K562 (cell line): ENCODE data around the gene HIVEP1. TPM values are rescaled to one million over a fixed set of nuclear protein-coding genes. Genes with fewer than 3 reads are reported as not detected.

Source experiments
- ATAC-seq: fragments of 200-7000 bp; cut with Tn5 transposase; 3 replicates; pipeline ENCODE4 v1.9.1; 2020; ENCODE audit warnings: moderate library complexity
- BruUV-seq: library from RNA; stranded (reverse); fragments of 400-500 nt; replicated peaks from 2 replicates; lab custom pipeline; 2021; lab: Mats Ljungman, UMichigan
- CTCF ChIA-PET: fragments of 300-600 bp; formaldehyde crosslinking; extraction: SDS; loops from one replicate; lab custom pipeline; 2021; ENCODE audit warnings: low intra/inter-chr PET ratio; lab: Yijun Ruan, JAX
- POLR2A ChIA-PET: fragments of 300-600, 350-650 bp; sonication (Branson Sonifier 250); formaldehyde crosslinking; extraction: SDS; loops from one replicate; lab custom pipeline; 2021; ENCODE audit warnings: antibody characterized with exemption, inconsistent platforms; lab: Yijun Ruan, JAX
- DNase-seq, 4 experiments: peaks; one replicate each; pipeline versions ENCODE4 v3.0.0 to v3.0.0-alpha.2; 2011 to 2018; ENCODE audit warnings: low spot score in 3 of 4, mixed read lengths in 3 of 4; ENCODE audit errors: extremely low read depth in 1 of 4
- FAIRE-seq: peaks from 2 replicates; lab custom pipeline; 2011; peaks lifted over from hg19 to GRCh38; lab: Jason Lieb, UNC
- H2AFZ ChIP-seq: 2 replicates; pipeline ENCODE4 v1.6.0; 2011; ENCODE audit warnings: low read depth, low read length, control low read depth, inconsistent platforms
- H3K27ac ChIP-seq: fragments of 200-600 bp; 3 replicates; pipeline ENCODE4 v1.8.0; 2011; ENCODE audit warnings: low read depth, mild to moderate bottlenecking, control low read depth, inconsistent platforms, low read length, moderate library complexity, mixed read lengths; ENCODE audit errors: extremely low read depth
- H3K27me3 ChIP-seq, 2 experiments: fragments of 300-600 bp in 1 of 2; 2 replicates in 1 of 2; 3 replicates in 1 of 2; pipeline versions ENCODE4 v1.6.0 to v1.8.0; 2011; ENCODE audit warnings: inconsistent platforms in 2 of 2, low read length in 2 of 2, mild to moderate bottlenecking in 1 of 2, mixed read lengths in 1 of 2, moderate library complexity in 1 of 2; ENCODE audit not compliant: control insufficient read depth in 2 of 2, insufficient read depth in 2 of 2
- H3K36me3 ChIP-seq: fragments of 300-600 bp; 3 replicates; pipeline ENCODE4 v1.8.0; 2011; ENCODE audit warnings: mild to moderate bottlenecking, low read length, inconsistent platforms; ENCODE audit not compliant: control insufficient read depth, insufficient read depth
- H3K4me1 ChIP-seq, 2 experiments: fragments of 200-600 bp in 1 of 2; replicated peaks in 1 of 2; 2 replicates in 1 of 2; 3 replicates in 1 of 2; pipeline versions ENCODE4 v1.5.1 to v1.8.0; 2011; ENCODE audit warnings: inconsistent platforms in 2 of 2, low read length in 2 of 2, mild to moderate bottlenecking in 1 of 2, mixed read lengths in 1 of 2, moderate library complexity in 1 of 2; ENCODE audit not compliant: control insufficient read depth in 2 of 2, insufficient read depth in 2 of 2
- H3K4me2 ChIP-seq: 2 replicates; pipeline ENCODE4 v1.6.1; 2011; ENCODE audit warnings: low read length, control low read depth, inconsistent platforms, mixed read lengths; ENCODE audit not compliant: insufficient read depth
- H3K4me3 ChIP-seq: fragments of 200-600 bp; sonication (generic), shearing (Covaris generic); 2 replicates; pipeline ENCODE4 v1.5.1; 2016; ENCODE audit warnings: control low read depth, inconsistent platforms
- H3K79me2 ChIP-seq: fragments of 200-600 bp; 3 replicates; pipeline ENCODE4 v1.8.0; 2011; ENCODE audit warnings: low read length, inconsistent platforms; ENCODE audit not compliant: control insufficient read depth, insufficient read depth
- H3K9ac ChIP-seq, 2 experiments: 2 replicates each; pipeline versions ENCODE4 v1.6.0 to v1.6.1; 2011; ENCODE audit warnings: low read depth in 2 of 2, low read length in 2 of 2, control low read depth in 1 of 2, inconsistent platforms in 1 of 2, mild to moderate bottlenecking in 1 of 2, mixed read lengths in 1 of 2; ENCODE audit not compliant: insufficient read depth in 1 of 2
- H3K9me1 ChIP-seq: one replicate; pipeline ENCODE4 v1.6.0; 2011; ENCODE audit warnings: inconsistent platforms, mild to moderate bottlenecking, low read length, moderate library complexity; ENCODE audit not compliant: control insufficient read depth, insufficient read depth
- H3K9me3 ChIP-seq: replicated peaks from 2 replicates; pipeline ENCODE4 v1.5.1; 2011; ENCODE audit warnings: low read depth, low read length, inconsistent platforms; ENCODE audit not compliant: control insufficient read depth, insufficient read depth
- H4K20me1 ChIP-seq: replicated peaks from 2 replicates; pipeline ENCODE4 v1.6.1; 2011; ENCODE audit warnings: low read length, inconsistent platforms, mixed read lengths; ENCODE audit not compliant: control insufficient read depth, insufficient read depth
- BRF1 ChIP-seq: IDR thresholded peaks from 3 replicates; pipeline ENCODE4 v1.6.1; 2011; ENCODE audit warnings: borderline replicate concordance, mild to moderate bottlenecking; ENCODE audit not compliant: insufficient read length; ENCODE audit errors: extremely low read depth
- CEBPB ChIP-seq: fragments of 450-650 bp; IDR thresholded peaks from 2 replicates; pipeline ENCODE4 v1.6.1; 2016; ENCODE audit warnings: missing genetic modification characterization, missing compliant biosample characterization
- CGGBP1 ChIP-seq: fragments of 250-450 bp; sonication (Bioruptor Pico); IDR thresholded peaks from 2 replicates; pipeline ENCODE4 v1.9.0; 2021; ENCODE audit warnings: mild to moderate bottlenecking
- EP400 ChIP-seq: fragments of 450-650 bp; IDR thresholded peaks from 2 replicates; pipeline ENCODE4 v1.6.1; 2017; ENCODE audit warnings: antibody characterized with exemption, mild to moderate bottlenecking, moderate library complexity
- KLF16 ChIP-seq: IDR thresholded peaks from 2 replicates; pipeline ENCODE4 v1.6.1; 2016; ENCODE audit warnings: antibody characterized with exemption
- POLR2AphosphoS2 ChIP-seq: IDR thresholded peaks from 2 replicates; pipeline ENCODE4 v1.6.1; 2012; ENCODE audit warnings: low read length, improper control_type of control experiment
- ZNF175 ChIP-seq: fragments of 200-800 bp; sonication (Bioruptor generic); IDR thresholded peaks from 2 replicates; pipeline ENCODE4 v1.6.1; 2016; ENCODE audit warnings: low read depth, mild to moderate bottlenecking, missing genetic modification characterization, missing compliant biosample characterization
- ZNF184 ChIP-seq: sonication (generic); formaldehyde crosslinking; IDR thresholded peaks from 2 replicates; pipeline ENCODE4 v1.5.0; 2020; ENCODE audit warnings: missing genetic modification reagents
- ZNF311 ChIP-seq: fragments of 250-450 bp; sonication (Bioruptor Pico); IDR thresholded peaks from 2 replicates; pipeline ENCODE4 v1.4.0; 2020; ENCODE audit warnings: mild to moderate bottlenecking, moderate library complexity
- ZNF668 ChIP-seq: fragments of 250-450 bp; sonication (Bioruptor Pico); IDR thresholded peaks from 2 replicates; pipeline ENCODE4 v1.8.0; 2022; ENCODE audit warnings: mild to moderate bottlenecking, inconsistent platforms
- ZNF717 ChIP-seq: fragments of 250-450 bp; sonication (Bioruptor Pico); IDR thresholded peaks from 2 replicates; pipeline ENCODE4 v1.5.0; 2021
- WGBS: fragments of 100-300 bp; shearing (Covaris generic); methylation state at CpG from one replicate; pipeline ENCODE4 v1.1.6; 2016; ENCODE audit warnings: low coverage, mixed read lengths; ENCODE audit not compliant: insufficient coverage; ENCODE audit errors: missing lambda C conversion rate; 5-methylcytosine and 5-hydroxymethylcytosine counted together
- in situ Hi-C: fragments of 300-500 bp; cut with MboI; formaldehyde crosslinking; loops from 4 replicates; pipeline ENCODE4 v1.15.0; 2018; ENCODE audit warnings: inconsistent platforms, mixed read lengths
- intact Hi-C: fragments of 100-400 bp; cut with micrococcal nuclease; formaldehyde crosslinking; loops from 2 replicates; pipeline ENCODE4 v1.14.2; 2022
- polyA plus RNA-seq, 8 experiments: library from polyadenylated mRNA; depleted of rRNA in 4 of 8; stranded (reverse) in 5 of 8; unstranded in 3 of 8; fragments of >200 nt; fragmentation: Nextera tagmentation in 2 of 8; fragmentation: Illumina TruSeq in 1 of 8; extraction: Ambion mirVana in 2 of 8; extraction: Trizol in 1 of 8; gene quantifications; 2 replicates each; pipeline versions ENCODE4 v1.2.1 to v1.2.3, GENCODE V29; 2011 to 2014; ENCODE audit warnings: inconsistent platforms in 1 of 8, missing spikeins in 1 of 8
- total RNA-seq, 7 experiments: library from RNA; depleted of rRNA in 6 of 7; stranded (reverse); fragments of >200 nt in 6 of 7; fragmentation: Illumina TruSeq in 2 of 7; extraction: Trizol in 2 of 7; gene quantifications; 2 replicates each; pipeline versions ENCODE4 v1.2.1 to v1.2.3, GENCODE V29; 2011 to 2021; ENCODE audit warnings: low replicate concordance in 1 of 7

HIVEP1 gene
- total and polyA plus RNA-seq, 9 of the 15 experiments (the other 6 are each of a cell fraction or from before 2014, with no cell fraction given) = 6.0 to 33.3 (median 21.7) TPM

DNA sequence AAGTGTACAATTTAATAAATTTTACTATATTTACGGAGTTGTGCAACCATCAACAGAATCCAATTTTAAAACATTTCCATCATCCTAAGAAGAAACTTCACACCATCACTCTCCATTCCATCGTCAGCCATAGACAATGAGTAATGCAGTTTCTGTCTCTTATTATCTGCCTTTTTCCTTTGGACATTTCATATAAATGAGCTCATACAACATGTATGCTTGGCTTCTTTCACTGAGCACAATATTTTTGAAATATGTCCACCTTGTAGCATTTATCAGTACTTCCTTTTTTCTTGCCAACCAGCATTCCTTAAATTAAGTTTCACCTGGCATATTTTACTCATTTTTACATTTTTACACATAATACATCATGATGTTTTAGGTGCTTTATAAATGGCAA is 22.7 kb upstream of the HIVEP1 start:
- DNase-seq (no peak), ATAC-seq (no peak), FAIRE-seq (no peak)
- TF ChIP-seq ZNF717 (CRISPR knock-in tag) (no peak), ZNF184 (no peak), ZNF668 (CRISPR knock-in tag) (no peak), EP400 (peak; percentile 22; the same call in 1 of the 2 replicates), ZNF175 (CRISPR knock-in tag) (no peak), ZNF311 (no peak), POLR2AphosphoS2 (no peak), CEBPB (tag) (peak; percentile 14; the same call in 1 of the 2 replicates), CGGBP1 (no peak), KLF16 (no peak), BRF1 (no peak)
- POLR2A ChIA-PET = interaction anchor here (1.5 kb wide), 1 partner anchor 14 kb away, joined by 3 read pairs; no protein-coding TSS in a partner anchor
- no peaks in the 10 kb centered on the region for H3K36me3 ChIP-seq
- H3K79me2 ChIP-seq = no peaks in the 10 kb centered on the region
- no peaks in the 10 kb centered on the region for H4K20me1 ChIP-seq
- H3K27me3 ChIP-seq = no peaks in the 10 kb centered on the region
- no peaks in the 10 kb centered on the region for H3K9me1 ChIP-seq
- H3K9me3 ChIP-seq = no peaks in the 10 kb centered on the region
- no peak overlapping the region for H2AFZ ChIP-seq
- WGBS = 56% methylated on average over 2 of the region's 2 CpGs
- CTCF ChIA-PET = no interaction called here
- no peak overlapping the region for H3K27ac ChIP-seq
- intact Hi-C loops (no loop called here), in situ Hi-C loops (no loop called here)
- H3K9ac ChIP-seq = no peak overlapping the region
- H3K4me3 ChIP-seq = no peak overlapping the region
- H3K4me2 ChIP-seq = no peak overlapping the region
- no TSS peak for BruUV-seq
- no peaks in the 10 kb centered on the region; a peak in 1 of 5 replicates for H3K4me1 ChIP-seq
